ENCODE measurements around the gene KRTAP1-3. TPM values are rescaled to one million over a fixed set of nuclear protein-coding genes. Genes with fewer than 3 reads are reported as not detected.
"Not testable (repeated sequence)": the region's sequence is repeated elsewhere in the genome, so short reads cannot be mapped to it uniquely, and the experiment has no call there.

The KRTAP1-3 gene
- total RNA-seq, 2 experiments from 2014 or later = not detected

DNA sequence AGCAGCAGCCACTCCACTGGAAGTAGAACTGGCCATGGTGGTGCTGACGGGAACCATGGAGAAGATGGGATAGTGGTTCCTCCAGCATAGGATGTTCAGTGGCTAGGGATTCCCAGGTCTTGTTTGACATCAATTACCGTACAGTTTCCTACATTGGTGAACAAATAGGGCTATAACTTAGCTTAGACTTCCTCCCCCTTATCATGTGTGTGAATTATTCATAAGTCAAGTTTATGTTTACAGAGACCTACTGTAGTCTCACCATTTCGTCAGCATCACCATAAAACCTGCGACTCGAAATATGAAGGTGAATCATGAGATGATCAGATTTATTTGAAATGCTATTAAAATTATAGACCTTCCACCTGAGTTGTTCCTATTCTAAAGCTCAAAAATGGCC lies 24.1 kb upstream of the KRTAP1-3 start:
- H3K4me1 Mint-ChIP-seq (ENCODE audit: low read depth) = no peaks in the 10 kb centered on the region

GRCh38 chr17:41057547-41057946 lies 22.9 kb upstream of the KRTAP1-3 start:
- TF ChIP-seq, protein P1, sequence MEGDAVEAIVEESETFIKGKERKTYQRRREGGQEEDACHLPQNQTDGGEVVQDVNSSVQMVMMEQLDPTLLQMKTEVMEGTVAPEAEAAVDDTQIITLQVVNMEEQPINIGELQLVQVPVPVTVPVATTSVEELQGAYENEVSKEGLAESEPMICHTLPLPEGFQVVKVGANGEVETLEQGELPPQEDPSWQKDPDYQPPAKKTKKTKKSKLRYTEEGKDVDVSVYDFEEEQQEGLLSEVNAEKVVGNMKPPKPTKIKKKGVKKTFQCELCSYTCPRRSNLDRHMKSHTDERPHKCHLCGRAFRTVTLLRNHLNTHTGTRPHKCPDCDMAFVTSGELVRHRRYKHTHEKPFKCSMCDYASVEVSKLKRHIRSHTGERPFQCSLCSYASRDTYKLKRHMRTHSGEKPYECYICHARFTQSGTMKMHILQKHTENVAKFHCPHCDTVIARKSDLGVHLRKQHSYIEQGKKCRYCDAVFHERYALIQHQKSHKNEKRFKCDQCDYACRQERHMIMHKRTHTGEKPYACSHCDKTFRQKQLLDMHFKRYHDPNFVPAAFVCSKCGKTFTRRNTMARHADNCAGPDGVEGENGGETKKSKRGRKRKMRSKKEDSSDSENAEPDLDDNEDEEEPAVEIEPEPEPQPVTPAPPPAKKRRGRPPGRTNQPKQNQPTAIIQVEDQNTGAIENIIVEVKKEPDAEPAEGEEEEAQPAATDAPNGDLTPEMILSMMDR (IDR thresholded peaks at IDR 0.05) = no peak
- H3K27me3 Mint-ChIP-seq = peaks cover 34% of the 10 kb centered on the region
- no peak overlapping the region for H3K27ac Mint-ChIP-seq
- POLR2A ChIA-PET = no interaction called here
- ATAC-seq (no peak), DNase-seq (no peak)
- no peaks in the 10 kb centered on the region for H3K36me3 Mint-ChIP-seq (ENCODE audit: low read depth)
- intact Hi-C loops (cut with micrococcal nuclease) = no loop called here
- CTCF ChIA-PET = no interaction called here
- H3K9me3 Mint-ChIP-seq = no peaks in the 10 kb centered on the region
- H3K4me3 Mint-ChIP-seq = no peak overlapping the region
- H3K4me1 Mint-ChIP-seq (ENCODE audit: low read depth) = no peaks in the 10 kb centered on the region

More for the DNA sequence above, 24.1 kb upstream of the KRTAP1-3 start:
- Mint-ChIP-seq H3K9me3 (no peaks in the 10 kb centered on the region), H3K27ac (no peak overlapping the region), H3K36me3 (ENCODE audit: low read depth) (no peaks in the 10 kb centered on the region), H3K4me3 (no peak overlapping the region), H3K27me3 (peaks cover 33% of the 10 kb centered on the region)
- intact Hi-C loops (cut with micrococcal nuclease) = no loop called here
- ChIA-PET CTCF (interaction anchor here (0.8 kb wide), 1 partner anchor 20 kb away, joined by 3 read pairs; no protein-coding TSS in a partner anchor), POLR2A (no interaction called here)
- DNase-seq (no peak), ATAC-seq (no peak)
- TF ChIP-seq, protein P1 (IDR thresholded peaks at IDR 0.05) = no peak

- CTCF ChIA-PET; DNase-seq; POLR2A ChIA-PET; ATAC-seq; intact Hi-C loops (cut with micrococcal nuclease); H3K4me1 Mint-ChIP-seq (ENCODE audit: low read depth); H3K9me3 Mint-ChIP-seq; H3K4me3 Mint-ChIP-seq; H3K27ac Mint-ChIP-seq; H3K36me3 Mint-ChIP-seq (ENCODE audit: low read depth): not testable (repeated sequence)
- H3K27me3 Mint-ChIP-seq = peaks cover 22% of the 10 kb centered on the region
Measured at GRCh38 chr17:41055130-41055529, 20.5 kb upstream of the KRTAP1-3 start, which contains the start of gene KRTAP2-2. Gene KRTAP2-2 (minus strand): TSS chr17:41055230. CDS start chr17:41055211, 19 bp downstream.

- CTCF ChIA-PET; intact Hi-C loops (cut with micrococcal nuclease); H3K36me3 Mint-ChIP-seq (ENCODE audit: low read depth); H3K4me1 Mint-ChIP-seq (ENCODE audit: low read depth); DNase-seq; H3K4me3 Mint-ChIP-seq; H3K9me3 Mint-ChIP-seq; ATAC-seq; POLR2A ChIA-PET; H3K27ac Mint-ChIP-seq: not testable (repeated sequence)
- H3K27me3 Mint-ChIP-seq = peaks cover 21% of the 10 kb centered on the region
Measured at GRCh38 chr17:41054556-41054955, 19.9 kb upstream of the KRTAP1-3 start.

GRCh38 chr17:41054025-41054424 lies 19.4 kb upstream of the KRTAP1-3 start:
- Mint-ChIP-seq H3K4me1 (ENCODE audit: low read depth) (no peaks in the 10 kb centered on the region), H3K9me3 (no peaks in the 10 kb centered on the region), H3K27ac (no peak overlapping the region), H3K27me3 (peaks cover 18% of the 10 kb centered on the region), H3K4me3 (no peak overlapping the region), H3K36me3 (ENCODE audit: low read depth) (no peaks in the 10 kb centered on the region)
- TF ChIP-seq, protein P1 (IDR thresholded peaks at IDR 0.05) = no peak
- ChIA-PET POLR2A (no interaction called here), CTCF (no interaction called here)
- ATAC-seq = no peak
- DNase-seq = no peak
- intact Hi-C loops (cut with micrococcal nuclease) = no loop called here

DNA sequence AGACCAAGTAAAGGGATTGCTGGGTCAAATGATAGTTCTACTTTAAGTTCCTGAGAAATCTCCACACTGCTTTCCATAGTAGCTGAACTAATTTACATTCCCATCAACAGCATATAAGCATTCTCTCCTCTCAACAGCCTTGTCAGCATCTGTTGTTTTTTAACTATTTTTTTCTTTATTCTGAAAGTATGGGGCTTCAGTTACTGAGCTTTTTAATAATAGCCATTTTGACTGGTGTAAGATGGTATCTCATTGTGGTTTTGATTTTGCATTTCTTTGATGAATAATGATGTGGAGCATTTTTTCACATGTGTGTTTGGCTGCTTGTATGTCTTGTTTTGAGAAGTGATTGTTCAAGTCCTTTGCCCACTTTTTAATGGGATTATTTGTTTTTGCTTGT lies 17.9 kb upstream of the KRTAP1-3 start:
- Mint-ChIP-seq H3K9me3 (no peaks in the 10 kb centered on the region), H3K4me3 (no peak overlapping the region), H3K36me3 (ENCODE audit: low read depth) (no peaks in the 10 kb centered on the region), H3K27me3 (peaks cover 12% of the 10 kb centered on the region), H3K4me1 (ENCODE audit: low read depth) (no peaks in the 10 kb centered on the region), H3K27ac (no peak overlapping the region)
- no peak for DNase-seq
- CTCF ChIA-PET = no interaction called here
- POLR2A ChIA-PET = no interaction called here
- TF ChIP-seq, protein P1 (IDR thresholded peaks at IDR 0.05) = no peak
- intact Hi-C loops (cut with micrococcal nuclease) = no loop called here
- ATAC-seq = no peak
